HepG2 (cell line): ENCODE measurements around the gene MSMB.

Experiments
- HIVEP1 ChIP-seq: sonication (generic); formaldehyde crosslinking; IDR thresholded peaks from 2 replicates; pipeline ENCODE4 v1.4.0; 2020; ENCODE audit warnings: mild to moderate bottlenecking, missing genetic modification reagents
- POLR2A ChIP-seq, 2 experiments: IDR thresholded peaks; 2 replicates each; pipeline ENCODE4 v1.6.1; 2011; ENCODE audit warnings: low read depth in 2 of 2, low read length in 2 of 2, mild to moderate bottlenecking in 1 of 2, moderate library complexity in 1 of 2; ENCODE audit not compliant: insufficient read depth in 1 of 2
- POLR2AphosphoS5 ChIP-seq: IDR thresholded peaks from 2 replicates; pipeline ENCODE4 v1.6.1; 2012; ENCODE audit warnings: low read depth, low read length
- REST ChIP-seq, 2 experiments: IDR thresholded peaks; 2 replicates each; pipeline ENCODE4 v1.6.1; 2011 to 2012; ENCODE audit warnings: low read length in 2 of 2, borderline replicate concordance in 1 of 2, low read depth in 1 of 2, mild to moderate bottlenecking in 1 of 2, moderate library complexity in 1 of 2
- ZBTB43 ChIP-seq: sonication (generic); formaldehyde crosslinking; conservative IDR thresholded peaks from 2 replicates; pipeline ENCODE4 v1.4.0; 2020; ENCODE audit warnings: missing genetic modification reagents
- ZNF414 ChIP-seq: sonication (generic); formaldehyde crosslinking; IDR thresholded peaks from 2 replicates; pipeline ENCODE4 v1.5.0; 2020; ENCODE audit warnings: missing genetic modification reagents
- TF ChIP-seq, protein P1 (sequence below): IDR thresholded peaks from 2 replicates; pipeline ENCODE4 v1.6.1; 2012; ENCODE audit warnings: inconsistent platforms
- TF ChIP-seq, protein P2 (sequence below): sonication (generic); formaldehyde crosslinking; IDR thresholded peaks from 2 replicates; pipeline ENCODE4 v1.4.0; 2020; ENCODE audit warnings: missing genetic modification reagents

DNA sequence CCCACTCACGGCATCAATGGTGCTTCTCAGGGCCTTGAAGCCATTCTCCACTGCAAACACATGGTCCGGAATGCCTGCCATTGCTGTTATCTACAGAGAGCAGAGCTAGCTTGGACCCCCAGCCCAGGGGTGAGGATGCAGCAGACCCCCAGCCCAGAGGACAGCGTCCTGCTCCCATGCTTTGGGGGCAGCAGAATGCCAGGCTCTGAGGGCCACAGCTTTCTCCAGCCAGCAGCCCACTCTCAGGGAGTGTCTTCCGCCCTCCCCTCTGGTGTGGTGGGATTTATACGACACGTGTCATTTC, 48.1 kb upstream of the MSMB start:
- TF ChIP-seq, protein P1, sequence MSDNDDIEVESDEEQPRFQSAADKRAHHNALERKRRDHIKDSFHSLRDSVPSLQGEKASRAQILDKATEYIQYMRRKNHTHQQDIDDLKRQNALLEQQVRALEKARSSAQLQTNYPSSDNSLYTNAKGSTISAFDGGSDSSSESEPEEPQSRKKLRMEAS, result no peak
- TF ChIP-seq POLR2A (IDR thresholded peaks at IDR 0.05; ENCODE audit: insufficient read depth in 1 of 2, low read depth in 2 of 2, low read length in 2 of 2) (no peak), POLR2AphosphoS5 (no peak), ZNF414 (no peak), ZBTB43 (CRISPR knock-in tag) (no peak), HIVEP1 (no peak), REST (IDR thresholded peaks at IDR 0.05; ENCODE audit: borderline replicate concordance in 1 of 2, low read depth in 1 of 2, low read length in 2 of 2) (no peak)
- TF ChIP-seq, protein P2, sequence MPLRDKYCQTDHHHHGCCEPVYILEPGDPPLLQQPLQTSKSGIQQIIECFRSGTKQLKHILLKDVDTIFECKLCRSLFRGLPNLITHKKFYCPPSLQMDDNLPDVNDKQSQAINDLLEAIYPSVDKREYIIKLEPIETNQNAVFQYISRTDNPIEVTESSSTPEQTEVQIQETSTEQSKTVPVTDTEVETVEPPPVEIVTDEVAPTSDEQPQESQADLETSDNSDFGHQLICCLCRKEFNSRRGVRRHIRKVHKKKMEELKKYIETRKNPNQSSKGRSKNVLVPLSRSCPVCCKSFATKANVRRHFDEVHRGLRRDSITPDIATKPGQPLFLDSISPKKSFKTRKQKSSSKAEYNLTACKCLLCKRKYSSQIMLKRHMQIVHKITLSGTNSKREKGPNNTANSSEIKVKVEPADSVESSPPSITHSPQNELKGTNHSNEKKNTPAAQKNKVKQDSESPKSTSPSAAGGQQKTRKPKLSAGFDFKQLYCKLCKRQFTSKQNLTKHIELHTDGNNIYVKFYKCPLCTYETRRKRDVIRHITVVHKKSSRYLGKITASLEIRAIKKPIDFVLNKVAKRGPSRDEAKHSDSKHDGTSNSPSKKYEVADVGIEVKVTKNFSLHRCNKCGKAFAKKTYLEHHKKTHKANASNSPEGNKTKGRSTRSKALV, result no peak
